Liver (tissue), 3 donors: ENCODE results near the gene DYNC1I2.

Experiments
- GABPA ChIP-seq, 2 donors: IDR thresholded peaks in 1 of 2; conservative IDR thresholded peaks in 1 of 2; 2 replicates each; pipeline ENCODE4 v1.6.1; 2016; ENCODE audit warnings: antibody characterized with exemption in 2 of 2, mild to moderate bottlenecking in 1 of 2, moderate library complexity in 1 of 2
- RAD21 ChIP-seq, 2 donors: IDR thresholded peaks; 2 replicates each; pipeline ENCODE4 v1.6.1; 2016; ENCODE audit warnings: antibody characterized with exemption in 2 of 2, mild to moderate bottlenecking in 2 of 2
- SP1 ChIP-seq: IDR thresholded peaks from 2 replicates; pipeline ENCODE4 v1.6.1; 2018; ENCODE audit warnings: antibody characterized with exemption, mild to moderate bottlenecking
- TAF1 ChIP-seq: conservative IDR thresholded peaks from 2 replicates; pipeline ENCODE4 v1.6.1; 2016; ENCODE audit warnings: antibody characterized with exemption, mild to moderate bottlenecking
- YY1 ChIP-seq: IDR thresholded peaks from 2 replicates; pipeline ENCODE4 v1.6.1; 2016; ENCODE audit warnings: antibody characterized with exemption, mild to moderate bottlenecking
- TF ChIP-seq, protein P1 (sequence below): fragments of 150-350 bp; IDR thresholded peaks from 2 replicates; pipeline ENCODE4 v1.5.1; 2017; ENCODE audit warnings: improper control_type of control experiment, low read depth, low read length; ENCODE audit not compliant: missing input control
- TF ChIP-seq, protein P2 (sequence below): IDR thresholded peaks from 2 replicates; pipeline ENCODE4 v1.6.1; 2016; ENCODE audit warnings: antibody characterized with exemption
- TF ChIP-seq, protein P3 (sequence below): IDR thresholded peaks from 2 replicates; pipeline ENCODE4 v1.6.1; 2016; ENCODE audit warnings: antibody characterized with exemption
- TF ChIP-seq, protein P4 (sequence below): IDR thresholded peaks from 2 replicates; pipeline ENCODE4 v1.6.1; 2016; ENCODE audit warnings: antibody characterized with exemption, mild to moderate bottlenecking
- TF ChIP-seq, protein P5 (sequence below): IDR thresholded peaks from 2 replicates; pipeline ENCODE4 v1.6.1; 2016; ENCODE audit warnings: antibody characterized with exemption
- donor health status: healthy.
- donor health status: healthy.

DNA sequence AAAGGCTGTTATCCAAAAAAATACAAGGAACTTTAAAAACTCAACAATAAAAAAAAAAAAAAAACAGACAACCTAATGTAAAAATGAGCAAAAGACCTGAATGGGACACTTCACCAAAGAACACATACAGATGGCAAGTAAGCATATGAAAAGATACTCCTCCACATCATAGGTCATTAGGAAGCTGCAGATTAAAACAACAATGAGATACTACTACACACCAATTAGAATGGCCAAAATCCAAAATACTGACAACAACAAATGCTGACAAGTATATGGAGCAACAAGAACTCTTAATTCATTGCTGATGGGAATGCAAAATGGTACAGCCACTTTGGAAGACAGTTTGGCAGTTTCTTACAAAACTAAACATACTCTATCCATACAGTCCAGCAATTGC lies 84.2 kb downstream of the DYNC1I2 start:
- TF ChIP-seq, protein P1, sequence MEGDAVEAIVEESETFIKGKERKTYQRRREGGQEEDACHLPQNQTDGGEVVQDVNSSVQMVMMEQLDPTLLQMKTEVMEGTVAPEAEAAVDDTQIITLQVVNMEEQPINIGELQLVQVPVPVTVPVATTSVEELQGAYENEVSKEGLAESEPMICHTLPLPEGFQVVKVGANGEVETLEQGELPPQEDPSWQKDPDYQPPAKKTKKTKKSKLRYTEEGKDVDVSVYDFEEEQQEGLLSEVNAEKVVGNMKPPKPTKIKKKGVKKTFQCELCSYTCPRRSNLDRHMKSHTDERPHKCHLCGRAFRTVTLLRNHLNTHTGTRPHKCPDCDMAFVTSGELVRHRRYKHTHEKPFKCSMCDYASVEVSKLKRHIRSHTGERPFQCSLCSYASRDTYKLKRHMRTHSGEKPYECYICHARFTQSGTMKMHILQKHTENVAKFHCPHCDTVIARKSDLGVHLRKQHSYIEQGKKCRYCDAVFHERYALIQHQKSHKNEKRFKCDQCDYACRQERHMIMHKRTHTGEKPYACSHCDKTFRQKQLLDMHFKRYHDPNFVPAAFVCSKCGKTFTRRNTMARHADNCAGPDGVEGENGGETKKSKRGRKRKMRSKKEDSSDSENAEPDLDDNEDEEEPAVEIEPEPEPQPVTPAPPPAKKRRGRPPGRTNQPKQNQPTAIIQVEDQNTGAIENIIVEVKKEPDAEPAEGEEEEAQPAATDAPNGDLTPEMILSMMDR = no peak
- TF ChIP-seq, protein P2, sequence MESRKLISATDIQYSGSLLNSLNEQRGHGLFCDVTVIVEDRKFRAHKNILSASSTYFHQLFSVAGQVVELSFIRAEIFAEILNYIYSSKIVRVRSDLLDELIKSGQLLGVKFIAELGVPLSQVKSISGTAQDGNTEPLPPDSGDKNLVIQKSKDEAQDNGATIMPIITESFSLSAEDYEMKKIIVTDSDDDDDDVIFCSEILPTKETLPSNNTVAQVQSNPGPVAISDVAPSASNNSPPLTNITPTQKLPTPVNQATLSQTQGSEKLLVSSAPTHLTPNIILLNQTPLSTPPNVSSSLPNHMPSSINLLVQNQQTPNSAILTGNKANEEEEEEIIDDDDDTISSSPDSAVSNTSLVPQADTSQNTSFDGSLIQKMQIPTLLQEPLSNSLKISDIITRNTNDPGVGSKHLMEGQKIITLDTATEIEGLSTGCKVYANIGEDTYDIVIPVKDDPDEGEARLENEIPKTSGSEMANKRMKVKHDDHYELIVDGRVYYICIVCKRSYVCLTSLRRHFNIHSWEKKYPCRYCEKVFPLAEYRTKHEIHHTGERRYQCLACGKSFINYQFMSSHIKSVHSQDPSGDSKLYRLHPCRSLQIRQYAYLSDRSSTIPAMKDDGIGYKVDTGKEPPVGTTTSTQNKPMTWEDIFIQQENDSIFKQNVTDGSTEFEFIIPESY = no peak
- TF ChIP-seq, protein P3, sequence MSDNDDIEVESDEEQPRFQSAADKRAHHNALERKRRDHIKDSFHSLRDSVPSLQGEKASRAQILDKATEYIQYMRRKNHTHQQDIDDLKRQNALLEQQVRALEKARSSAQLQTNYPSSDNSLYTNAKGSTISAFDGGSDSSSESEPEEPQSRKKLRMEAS = no peak
- TF ChIP-seq RAD21 (IDR thresholded peaks at IDR 0.05) (no peak), GABPA (IDR thresholded peaks at IDR 0.05 in 1 of 2, conservative IDR thresholded peaks at IDR 0.05 in 1 of 2) (no peak), SP1 (no peak), TAF1 (no peak), YY1 (no peak)
- TF ChIP-seq, protein P4, sequence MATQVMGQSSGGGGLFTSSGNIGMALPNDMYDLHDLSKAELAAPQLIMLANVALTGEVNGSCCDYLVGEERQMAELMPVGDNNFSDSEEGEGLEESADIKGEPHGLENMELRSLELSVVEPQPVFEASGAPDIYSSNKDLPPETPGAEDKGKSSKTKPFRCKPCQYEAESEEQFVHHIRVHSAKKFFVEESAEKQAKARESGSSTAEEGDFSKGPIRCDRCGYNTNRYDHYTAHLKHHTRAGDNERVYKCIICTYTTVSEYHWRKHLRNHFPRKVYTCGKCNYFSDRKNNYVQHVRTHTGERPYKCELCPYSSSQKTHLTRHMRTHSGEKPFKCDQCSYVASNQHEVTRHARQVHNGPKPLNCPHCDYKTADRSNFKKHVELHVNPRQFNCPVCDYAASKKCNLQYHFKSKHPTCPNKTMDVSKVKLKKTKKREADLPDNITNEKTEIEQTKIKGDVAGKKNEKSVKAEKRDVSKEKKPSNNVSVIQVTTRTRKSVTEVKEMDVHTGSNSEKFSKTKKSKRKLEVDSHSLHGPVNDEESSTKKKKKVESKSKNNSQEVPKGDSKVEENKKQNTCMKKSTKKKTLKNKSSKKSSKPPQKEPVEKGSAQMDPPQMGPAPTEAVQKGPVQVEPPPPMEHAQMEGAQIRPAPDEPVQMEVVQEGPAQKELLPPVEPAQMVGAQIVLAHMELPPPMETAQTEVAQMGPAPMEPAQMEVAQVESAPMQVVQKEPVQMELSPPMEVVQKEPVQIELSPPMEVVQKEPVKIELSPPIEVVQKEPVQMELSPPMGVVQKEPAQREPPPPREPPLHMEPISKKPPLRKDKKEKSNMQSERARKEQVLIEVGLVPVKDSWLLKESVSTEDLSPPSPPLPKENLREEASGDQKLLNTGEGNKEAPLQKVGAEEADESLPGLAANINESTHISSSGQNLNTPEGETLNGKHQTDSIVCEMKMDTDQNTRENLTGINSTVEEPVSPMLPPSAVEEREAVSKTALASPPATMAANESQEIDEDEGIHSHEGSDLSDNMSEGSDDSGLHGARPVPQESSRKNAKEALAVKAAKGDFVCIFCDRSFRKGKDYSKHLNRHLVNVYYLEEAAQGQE = no peak
- TF ChIP-seq, protein P5, sequence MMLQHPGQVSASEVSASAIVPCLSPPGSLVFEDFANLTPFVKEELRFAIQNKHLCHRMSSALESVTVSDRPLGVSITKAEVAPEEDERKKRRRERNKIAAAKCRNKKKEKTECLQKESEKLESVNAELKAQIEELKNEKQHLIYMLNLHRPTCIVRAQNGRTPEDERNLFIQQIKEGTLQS = no peak
